ENCODE results near the gene CCDC12. TPM values are rescaled to one million over a fixed set of nuclear protein-coding genes. Genes with fewer than 3 reads are reported as not detected.
A peak's percentile ranks its signal among the peaks of the same experiment; 100 is the strongest.

The CCDC12 gene
- total RNA-seq, 4 donors from 2014 or later = 36.9 to 59.4 (median 50.2) TPM

- no peaks in the 10 kb centered on the region for H3K27me3 ChIP-seq
- WGBS, 2 donors = 88 to 91% methylated on average over 13 of the region's 13 CpGs
- peaks cover 0 to 16% (median 2%) of the 10 kb centered on the region in 4 donors for H3K4me1 ChIP-seq
- no peak for TF ChIP-seq CTCF (IDR thresholded peaks at IDR 0.05)
- TF ChIP-seq POLR2A (IDR thresholded peaks at IDR 0.05) = no peak
- no peak for TF ChIP-seq EP300 (IDR thresholded peaks at IDR 0.05)
- H3K9me3 ChIP-seq = no peaks in the 10 kb centered on the region
- DNase-seq (ENCODE audit: low spot score in 2 of 2) = no peak
- peaks cover 0 to 51% (median 4%) of the 10 kb centered on the region in 3 donors for H3K36me3 ChIP-seq
- peak overlapping the region in 1 of 4 donors; percentile 92 for H3K27ac ChIP-seq
- H3K4me3 ChIP-seq = no peak overlapping the region
These were observed 31.8 kb upstream of the CCDC12 start for GRCh38 chr3:47008234-47008796.

GRCh38 chr3:47007482-47008233 is 31.1 kb upstream of the CCDC12 start:
- Histone ChIP-seq H3K27me3 (no peaks in the 10 kb centered on the region), H3K4me3 (no peak overlapping the region), H3K4me1 (peaks cover 0 to 16% (median 2%) of the 10 kb centered on the region in 4 donors), H3K9me3 (no peaks in the 10 kb centered on the region), H3K27ac (no peak overlapping the region), H3K36me3 (peaks cover 0 to 51% (median 4%) of the 10 kb centered on the region in 3 donors)
- WGBS, 2 donors = 86 to 89% methylated on average over 14 to 16 of the region's 16 CpGs
- TF ChIP-seq POLR2A (IDR thresholded peaks at IDR 0.05) (no peak), CTCF (IDR thresholded peaks at IDR 0.05) (no peak), EP300 (IDR thresholded peaks at IDR 0.05) (no peak)
- DNase-seq (ENCODE audit: low spot score in 2 of 2) = no peak

GRCh38 chr3:47007001-47007400 is 30.5 kb upstream of the CCDC12 start:
- peaks cover 0 to 16% (median 2%) of the 10 kb centered on the region in 4 donors for H3K4me1 ChIP-seq
- DNase-seq (ENCODE audit: low spot score in 2 of 2) = no peak
- H3K27ac ChIP-seq = no peak overlapping the region
- H3K36me3 ChIP-seq = peaks cover 0 to 56% (median 4%) of the 10 kb centered on the region in 3 donors
- H3K9me3 ChIP-seq = no peaks in the 10 kb centered on the region
- H3K27me3 ChIP-seq = no peaks in the 10 kb centered on the region
- 89 to 90% methylated on average over 3 of the region's 3 CpGs for WGBS, 2 donors
- no peak for TF ChIP-seq EP300 (IDR thresholded peaks at IDR 0.05)
- no peak overlapping the region for H3K4me3 ChIP-seq

GRCh38 chr3:47006145-47006651 is 29.7 kb upstream of the CCDC12 start:
- Histone ChIP-seq H3K36me3 (peaks cover 0 to 64% (median 4%) of the 10 kb centered on the region in 3 donors), H3K4me1 (peaks cover 0 to 16% (median 2%) of the 10 kb centered on the region in 4 donors), H3K9me3 (no peaks in the 10 kb centered on the region), H3K27me3 (no peaks in the 10 kb centered on the region), H3K4me3 (no peak overlapping the region), H3K27ac (no peak overlapping the region)
- no peak for DNase-seq (ENCODE audit: low spot score in 2 of 2)
- 82 to 93% methylated on average over 9 of the region's 9 CpGs for WGBS, 2 donors
- TF ChIP-seq CTCF (IDR thresholded peaks at IDR 0.05) = no peak
- TF ChIP-seq EP300 (IDR thresholded peaks at IDR 0.05) = no peak
- TF ChIP-seq POLR2A (IDR thresholded peaks at IDR 0.05) = no peak

- no peak for DNase-seq (ENCODE audit: low spot score in 2 of 2)
- 70 to 74% methylated on average over 30 to 31 of the region's 32 CpGs for WGBS, 2 donors
- peaks cover 0 to 16% (median 2%) of the 10 kb centered on the region in 4 donors for H3K4me1 ChIP-seq
- H3K36me3 ChIP-seq = peaks cover 0 to 72% (median 4%) of the 10 kb centered on the region in 3 donors
- TF ChIP-seq POLR2A (IDR thresholded peaks at IDR 0.05) = no peak
- TF ChIP-seq CTCF (IDR thresholded peaks at IDR 0.05) = no peak
- no peak for TF ChIP-seq EP300 (IDR thresholded peaks at IDR 0.05)
- no peaks in the 10 kb centered on the region for H3K9me3 ChIP-seq
- H3K27me3 ChIP-seq = no peaks in the 10 kb centered on the region
- H3K27ac ChIP-seq = no peak overlapping the region
- no peak overlapping the region for H3K4me3 ChIP-seq
These were observed 28.9 kb upstream of the CCDC12 start for GRCh38 chr3:47005212-47006144.
